ENCODE measurements around the gene TPGS2. TPM values are rescaled to one million over a fixed set of nuclear protein-coding genes. Genes with fewer than 3 reads are reported as not detected.
"Not testable (repeated sequence)": the region's sequence is repeated elsewhere in the genome, so short reads cannot be mapped to it uniquely, and the experiment has no call there.

TPGS2 gene
- total RNA-seq, 1 donor from 2014 or later = 65.2 TPM

DNA sequence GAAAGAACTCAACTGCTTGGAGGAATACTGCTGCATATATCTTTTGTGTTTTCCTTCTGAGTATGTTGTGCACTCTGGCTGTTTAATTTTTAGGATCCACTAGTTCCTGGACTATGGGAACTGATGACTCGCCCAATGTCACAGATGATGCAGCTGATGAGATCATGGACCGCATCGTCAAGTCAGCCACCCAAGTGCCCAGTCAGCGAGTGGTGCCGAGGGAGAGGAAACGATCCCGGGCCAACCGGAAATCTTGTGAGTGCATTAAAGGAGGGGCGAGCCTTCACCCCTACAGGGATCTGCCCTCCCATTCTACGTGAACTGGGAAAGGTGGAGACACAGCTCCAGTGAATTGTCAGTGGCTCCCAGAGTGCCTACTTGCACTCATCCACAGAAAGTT, 59.6 kb downstream of the TPGS2 start:
- Histone ChIP-seq H3K4me1 (no peaks in the 10 kb centered on the region), H3K36me3 (no peaks in the 10 kb centered on the region), H3K9me3 (no peaks in the 10 kb centered on the region), H3K27ac (no peak overlapping the region), H3K27me3 (ENCODE audit: low read depth) (no peaks in the 10 kb centered on the region), H3K4me3 (no peak overlapping the region)
- no peak for TF ChIP-seq CTCF (IDR thresholded peaks at IDR 0.05)
- DNase-seq = no peak
- ATAC-seq = no peak
- intact Hi-C loops (cut with DNase I) = no loop called here

DNA sequence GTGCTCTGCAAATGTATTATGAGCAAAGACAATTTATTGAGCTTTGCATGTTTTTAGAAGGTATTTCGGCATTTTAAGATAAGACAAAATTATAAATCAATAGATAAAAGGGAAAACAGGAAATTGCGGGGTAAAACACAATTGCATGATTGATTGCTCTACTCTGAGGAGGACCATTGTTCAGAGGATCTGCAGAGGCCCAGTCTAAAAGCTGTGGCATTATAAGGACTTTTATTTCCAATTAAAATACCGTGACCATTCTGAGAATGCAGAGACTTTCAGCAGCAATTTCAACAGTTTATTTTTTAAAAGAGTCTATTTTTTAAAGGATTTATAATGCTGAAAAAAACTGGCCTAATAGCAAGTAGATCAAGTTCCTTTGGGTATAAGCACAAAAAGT, 62.0 kb downstream of the TPGS2 start:
- H3K27ac ChIP-seq = no peak overlapping the region
- H3K4me3 ChIP-seq = no peak overlapping the region
- no peak for TF ChIP-seq CTCF (IDR thresholded peaks at IDR 0.05)
- ATAC-seq (no peak), DNase-seq (no peak)
- no peaks in the 10 kb centered on the region for H3K9me3 ChIP-seq
- H3K36me3 ChIP-seq = no peaks in the 10 kb centered on the region
- H3K27me3 ChIP-seq (ENCODE audit: low read depth) = no peaks in the 10 kb centered on the region
- no peaks in the 10 kb centered on the region for H3K4me1 ChIP-seq
- intact Hi-C loops (cut with DNase I) = no loop called here

GRCh38 chr18:36762965-36763364, 65.8 kb downstream of the TPGS2 start:
- H3K27ac ChIP-seq; ATAC-seq; H3K36me3 ChIP-seq; DNase-seq; H3K27me3 ChIP-seq (ENCODE audit: low read depth); H3K4me1 ChIP-seq; H3K9me3 ChIP-seq; intact Hi-C loops (cut with DNase I); H3K4me3 ChIP-seq: not testable (repeated sequence)

- TF ChIP-seq CTCF (IDR thresholded peaks at IDR 0.05) = no peak
- Histone ChIP-seq H3K27me3 (ENCODE audit: low read depth) (no peaks in the 10 kb centered on the region), H3K4me1 (peaks cover under 1% of the 10 kb centered on the region), H3K27ac (no peak overlapping the region), H3K4me3 (no peak overlapping the region), H3K9me3 (no peaks in the 10 kb centered on the region), H3K36me3 (no peaks in the 10 kb centered on the region)
- intact Hi-C loops (cut with DNase I) = no loop called here
- DNase-seq (no peak), ATAC-seq (no peak)
These were observed 66.7 kb downstream of the TPGS2 start for GRCh38 chr18:36762074-36762473.

DNA sequence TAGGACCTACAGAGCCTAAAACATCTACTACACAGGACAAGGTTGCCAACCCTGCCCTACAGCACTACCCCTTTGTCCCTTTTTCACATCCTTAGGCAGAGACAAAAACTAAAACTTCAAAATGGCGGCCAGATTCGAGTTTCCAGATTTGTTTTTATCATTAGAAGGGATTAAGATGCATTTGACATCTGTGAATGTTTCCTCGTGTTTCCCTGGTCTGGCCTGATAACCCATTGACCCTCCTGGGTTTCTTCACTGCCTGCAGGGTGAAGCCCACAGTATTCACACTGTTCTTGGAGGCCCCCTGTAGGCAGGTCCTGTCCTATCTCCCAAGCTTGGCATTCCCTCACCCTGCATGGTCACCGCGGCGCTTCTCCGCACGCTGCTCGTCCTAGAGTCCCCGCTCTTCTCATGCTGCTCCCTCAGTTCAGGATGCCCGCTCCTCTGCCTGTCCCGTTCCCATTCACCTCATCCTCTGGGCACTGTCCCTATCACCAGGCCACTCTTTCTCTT, 67.6 kb downstream of the TPGS2 start:
- DNase-seq = no peak
- no peaks in the 10 kb centered on the region for H3K9me3 ChIP-seq
- TF ChIP-seq CTCF (IDR thresholded peaks at IDR 0.05) = no peak
- no peak overlapping the region for H3K4me3 ChIP-seq
- H3K27me3 ChIP-seq (ENCODE audit: low read depth) = no peaks in the 10 kb centered on the region
- no peaks in the 10 kb centered on the region for H3K36me3 ChIP-seq
- intact Hi-C loops (cut with DNase I) = no loop called here
- no peak overlapping the region for H3K27ac ChIP-seq
- no peak for ATAC-seq
- peaks cover 8% of the 10 kb centered on the region for H3K4me1 ChIP-seq

- TF ChIP-seq CTCF (IDR thresholded peaks at IDR 0.05) = no peak
- peaks cover 8% of the 10 kb centered on the region for H3K4me1 ChIP-seq
- no peaks in the 10 kb centered on the region for H3K36me3 ChIP-seq
- H3K27me3 ChIP-seq (ENCODE audit: low read depth) = no peaks in the 10 kb centered on the region
- no peak overlapping the region for H3K27ac ChIP-seq
- H3K9me3 ChIP-seq = no peaks in the 10 kb centered on the region
- ATAC-seq (no peak), DNase-seq (no peak)
- H3K4me3 ChIP-seq = no peak overlapping the region
- intact Hi-C loops (cut with DNase I) = no loop called here
These were observed 68.2 kb downstream of the TPGS2 start for GRCh38 chr18:36760598-36760997.

All from lower lobe of right lung (tissue), 2 donors.